Measurements from ENCODE around the gene APOBEC3B.
"Not testable (repeated sequence)": the region's sequence is repeated elsewhere in the genome, so short reads cannot be mapped to it uniquely, and the experiment has no call there.

APOBEC3B gene

DNA sequence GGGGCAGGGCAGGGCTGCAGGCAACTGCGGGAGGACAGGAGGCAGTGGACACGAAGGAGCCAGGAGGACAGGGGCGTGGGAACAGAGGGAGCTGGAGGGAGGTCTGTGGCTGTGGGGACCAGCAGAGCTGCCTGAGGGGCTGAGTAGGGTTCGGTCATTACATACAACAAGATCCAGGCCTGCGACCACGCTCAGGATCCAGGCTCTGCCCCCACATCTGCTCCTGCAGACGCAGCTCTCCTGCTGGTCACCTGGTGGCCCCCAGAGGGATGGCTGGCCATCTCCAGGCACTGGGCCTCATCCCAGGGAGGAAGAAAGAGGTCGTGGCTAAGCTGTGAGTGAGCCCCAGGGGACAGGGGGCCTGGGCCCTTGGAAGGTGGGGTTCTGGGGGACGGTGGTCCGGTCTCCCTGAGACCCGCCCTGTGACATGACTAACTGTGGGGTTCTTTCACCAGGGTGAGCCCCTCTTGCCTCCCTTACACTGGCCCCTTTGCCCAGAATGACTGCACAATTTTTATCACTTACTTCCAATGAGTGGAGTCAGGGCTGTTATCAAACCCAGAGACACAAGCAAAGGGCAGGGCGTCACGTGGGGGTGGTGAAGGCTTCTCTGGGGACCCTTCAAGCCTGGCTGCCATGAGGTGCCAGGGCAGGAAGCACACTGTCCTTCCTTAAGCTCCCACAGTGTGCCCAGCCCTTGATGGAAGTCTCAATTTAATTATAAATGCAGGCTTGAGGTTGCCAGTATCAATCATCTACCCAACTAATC lies 31.4 kb upstream of the APOBEC3B start:
- no peak for DNase-seq

DNA sequence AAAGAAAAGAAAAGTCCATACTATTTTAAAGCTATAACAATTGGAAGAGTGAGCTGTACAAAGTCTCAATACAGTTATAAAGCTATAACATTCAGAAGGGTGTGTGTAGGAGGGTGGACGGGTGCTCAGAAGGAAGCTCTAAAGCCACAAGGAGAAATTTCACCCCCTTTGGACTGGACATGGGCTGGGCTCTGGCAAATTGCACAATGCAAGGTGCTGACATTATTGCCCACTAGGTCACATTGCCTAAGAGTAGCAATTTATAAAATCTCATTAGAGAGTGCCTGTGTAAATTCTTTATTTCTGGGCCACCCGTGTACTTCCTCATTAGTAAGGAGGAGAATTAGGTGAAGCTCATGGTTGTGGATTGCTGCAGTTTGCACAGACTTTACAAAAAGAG lies 30.4 kb upstream of the APOBEC3B start:
- no peak for DNase-seq

DNA sequence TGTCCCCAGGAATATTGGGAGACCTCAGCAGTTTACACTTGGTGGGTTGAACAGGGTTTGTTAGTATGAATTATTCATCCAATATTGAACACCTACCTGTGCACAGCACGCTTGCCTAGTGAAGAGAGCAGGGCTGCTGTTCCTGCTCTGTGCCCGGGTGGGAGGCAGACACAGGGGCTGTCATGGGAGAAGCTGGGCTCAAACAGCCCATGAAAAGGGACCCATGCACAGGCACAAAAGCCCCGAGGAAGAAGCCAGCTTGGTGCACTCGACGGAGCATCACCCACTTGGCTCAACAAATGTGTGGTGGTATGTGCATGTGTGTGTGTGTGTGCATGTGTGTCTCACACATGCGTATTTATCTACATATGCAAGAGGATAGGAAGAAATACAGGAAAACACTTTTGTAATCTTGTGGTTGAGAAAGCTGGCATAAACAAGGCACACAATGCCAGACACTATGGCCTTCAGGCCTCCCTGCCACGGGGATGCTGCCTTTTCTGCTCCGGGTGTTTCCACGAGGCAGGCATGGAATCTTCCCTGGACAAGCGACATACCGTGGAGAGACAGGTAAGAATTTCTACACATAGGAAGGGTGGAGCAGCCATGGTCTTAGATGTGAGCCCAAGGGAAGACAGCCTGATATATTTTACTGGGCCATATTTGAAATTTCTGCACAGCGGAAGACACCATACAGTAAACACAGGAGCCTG lies 29.7 kb upstream of the APOBEC3B start:
- DNase-seq = no peak

DNA sequence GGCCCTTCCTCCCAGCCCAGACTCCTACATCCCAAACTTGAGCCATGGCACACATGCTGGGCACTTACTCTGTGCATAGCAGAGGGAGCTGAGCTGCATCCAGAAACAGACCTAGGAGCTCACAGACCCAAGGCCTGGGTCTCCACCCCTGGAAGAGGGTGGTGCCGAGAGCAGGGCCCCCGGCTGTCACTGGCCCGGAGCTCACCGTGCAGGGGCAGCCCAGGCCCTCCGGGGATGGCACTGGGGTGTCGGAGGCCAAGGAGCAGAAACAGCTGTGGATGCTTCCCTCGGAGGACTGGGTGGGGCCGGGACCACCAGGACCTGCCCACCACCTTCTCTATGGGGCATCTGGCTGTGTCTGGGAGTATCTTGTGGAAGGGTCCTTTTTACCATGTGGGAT lies 29.1 kb upstream of the APOBEC3B start:
- no peak for DNase-seq

DNA sequence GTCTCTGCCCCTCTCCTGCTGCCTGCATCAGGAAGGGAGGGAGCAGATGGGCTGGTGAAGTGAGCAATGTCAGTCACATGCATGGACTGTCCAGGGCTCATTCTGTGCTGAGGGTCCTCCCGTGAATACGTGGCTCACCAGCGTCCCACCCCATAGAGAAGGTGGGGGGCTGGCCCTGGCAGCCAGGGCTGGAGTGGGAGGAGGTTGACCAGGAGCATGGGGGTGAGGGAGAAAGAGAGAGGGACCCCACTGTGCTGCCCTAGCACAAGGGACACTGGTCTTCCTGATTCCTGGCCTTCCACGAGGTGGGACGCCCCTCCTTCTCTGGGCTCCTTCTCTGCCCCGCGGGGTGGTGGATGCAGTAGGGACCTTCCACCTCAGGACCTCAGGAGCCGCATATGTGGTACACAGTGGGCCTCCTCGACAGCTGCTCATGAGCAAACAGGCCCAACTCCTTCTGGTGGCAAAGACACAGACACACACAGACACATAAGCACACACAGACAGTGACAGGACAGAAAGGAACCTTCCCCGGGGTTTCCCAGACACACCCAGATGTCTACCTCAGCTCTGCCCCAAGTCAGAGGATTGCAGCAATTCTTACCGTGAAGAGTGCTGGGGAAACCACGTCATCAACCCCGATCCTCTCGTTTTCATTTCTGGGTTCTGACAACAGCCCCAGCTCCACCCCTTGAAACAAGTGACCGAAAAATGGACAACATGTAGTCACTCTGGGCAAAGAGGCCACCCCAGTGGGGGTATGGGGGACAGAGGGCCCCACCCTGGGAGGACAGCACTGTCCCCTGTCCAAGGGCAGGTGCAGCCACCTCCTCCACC lies 28.4 kb upstream of the APOBEC3B start:
- no peak for DNase-seq

DNA sequence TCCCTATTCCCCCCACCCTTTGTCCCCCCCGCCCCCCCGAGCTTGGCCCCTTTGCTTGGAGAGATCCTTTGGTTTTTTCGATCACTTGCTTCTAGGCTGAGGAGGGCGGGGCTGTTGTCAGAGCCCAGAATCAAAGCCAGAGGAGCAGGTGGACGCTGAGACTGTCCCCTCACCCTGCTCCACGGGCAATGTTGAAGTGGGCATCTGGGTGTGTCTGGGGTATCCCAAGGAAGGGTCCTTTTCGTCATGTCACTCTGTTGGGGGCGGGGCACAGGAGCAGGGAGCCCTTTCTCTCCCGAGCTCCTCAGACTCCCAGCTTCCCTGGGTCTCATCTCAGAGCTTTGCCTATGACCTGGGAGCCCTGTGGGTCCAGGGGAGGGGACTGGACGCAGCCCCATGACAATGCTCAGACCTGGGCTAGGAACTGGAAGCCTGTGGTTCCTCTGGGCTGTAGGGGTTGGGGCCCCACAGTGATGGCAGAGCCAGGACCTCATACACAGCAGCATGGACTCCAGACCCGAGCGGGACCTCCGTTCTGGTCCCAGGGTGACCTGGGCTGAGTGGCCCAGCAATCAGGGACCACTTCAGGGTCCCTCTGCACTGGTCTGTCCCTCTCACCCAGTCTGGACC lies 27.6 kb upstream of the APOBEC3B start:
- no peak for DNase-seq

DNA sequence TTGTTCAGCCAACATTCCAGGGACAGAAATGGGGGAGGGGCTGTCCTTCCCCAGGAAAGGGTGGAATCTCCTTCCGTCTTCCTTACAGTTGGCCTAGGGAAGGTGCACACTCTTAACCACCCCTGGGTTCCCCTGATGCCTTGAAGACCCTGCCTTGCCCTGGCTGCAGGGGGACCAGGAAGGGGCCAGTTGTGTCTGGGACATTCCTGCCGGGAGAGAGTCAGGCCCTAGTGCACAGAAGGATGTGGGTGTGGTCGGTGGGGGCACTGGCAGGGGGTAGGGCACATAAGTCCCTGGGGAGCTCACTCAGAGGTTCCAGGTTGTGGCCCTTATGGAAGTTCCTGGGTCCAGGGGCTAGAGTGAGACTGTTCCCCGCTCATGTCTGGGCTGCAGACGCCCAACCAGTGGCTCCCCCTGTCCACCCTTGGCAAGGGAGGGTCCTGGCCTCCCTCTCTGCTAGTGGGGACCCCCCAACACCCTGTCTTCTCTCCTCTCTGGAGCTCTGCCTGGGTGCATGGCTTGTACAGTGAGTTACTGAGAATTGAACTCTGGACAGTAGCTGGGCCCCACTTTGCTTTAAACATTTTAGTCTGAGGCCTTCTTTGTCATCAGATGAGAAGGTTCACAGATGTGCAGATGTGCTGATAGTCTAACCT lies 26.8 kb upstream of the APOBEC3B start:
- no peak for DNase-seq

DNA sequence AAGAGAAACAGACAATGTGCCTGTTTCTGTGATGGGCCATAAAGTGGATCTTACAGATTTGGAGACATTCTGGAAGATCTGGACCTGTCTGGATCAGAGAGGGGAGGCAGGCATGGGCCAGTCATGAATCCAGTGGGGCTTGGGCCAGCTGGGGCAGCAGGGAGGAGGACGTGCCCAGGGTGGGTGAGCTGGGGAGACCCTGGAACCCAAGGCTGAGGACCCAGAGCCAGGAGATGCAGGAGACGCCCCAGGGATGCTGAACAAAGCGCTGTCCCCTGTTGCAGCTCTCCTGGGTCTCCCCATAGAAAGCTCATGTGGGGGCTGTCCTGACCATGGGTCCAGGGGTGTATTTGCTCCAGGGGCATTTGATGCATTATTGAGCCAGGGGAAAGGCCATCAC lies 26.2 kb upstream of the APOBEC3B start:
- no peak for DNase-seq

DNA sequence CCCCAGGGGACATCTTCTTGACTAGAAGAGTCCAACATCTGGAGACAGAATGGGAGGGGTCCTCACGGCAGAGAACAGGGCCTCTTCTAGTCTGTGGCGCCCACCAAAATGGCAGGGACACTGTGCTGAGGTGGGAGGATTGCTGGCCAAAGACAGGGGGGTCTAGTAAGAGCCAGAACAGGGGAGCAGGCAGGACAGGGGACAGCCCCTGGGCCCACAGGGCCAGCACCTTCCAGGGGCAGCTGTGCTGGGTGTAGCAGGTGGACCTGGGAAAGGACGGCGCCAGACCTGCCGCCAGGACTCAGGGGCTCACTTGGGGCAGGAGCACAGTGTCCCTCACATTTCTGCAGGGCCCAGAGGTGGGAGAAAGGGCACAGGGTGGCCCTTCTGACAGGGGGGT lies 25.6 kb upstream of the APOBEC3B start:
- no peak for DNase-seq

DNA sequence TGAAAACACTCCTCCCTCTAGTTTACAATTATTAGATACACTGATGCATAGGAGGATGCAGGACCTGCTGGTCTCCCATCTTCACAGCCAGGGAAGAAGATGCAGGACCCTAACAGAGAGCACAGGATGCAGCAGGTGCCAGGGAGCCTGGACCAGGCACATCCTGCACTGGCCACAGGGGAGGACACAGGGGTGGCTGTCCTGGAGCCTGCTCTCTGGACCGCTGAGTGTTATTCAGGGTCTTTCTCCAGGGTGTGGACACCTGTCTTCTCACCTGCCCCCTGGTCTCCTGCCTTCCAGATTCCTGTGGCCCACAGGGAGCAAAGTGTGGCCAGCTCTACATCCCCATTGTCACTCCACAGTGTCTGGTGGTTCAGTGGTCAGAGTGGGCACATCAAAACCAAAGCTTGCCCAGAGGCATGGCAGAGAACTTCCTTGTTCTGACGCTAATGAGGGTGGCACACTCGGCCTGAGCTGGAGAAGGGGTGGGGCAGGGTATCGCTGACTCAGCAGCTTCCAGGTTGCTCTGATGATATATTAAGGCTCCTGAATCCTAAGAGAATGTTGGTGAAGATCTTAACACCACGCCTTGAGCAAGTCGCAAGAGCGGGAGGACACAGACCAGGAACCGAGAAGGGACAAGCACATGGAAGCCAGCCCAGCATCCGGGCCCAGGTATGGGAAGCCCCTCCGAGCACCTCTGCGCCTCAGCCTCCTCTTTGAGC lies 24.9 kb upstream of the APOBEC3B start, which contains the start of gene APOBEC3A:
Gene APOBEC3A (plus strand): TSS at position 564 of the 725 bp plus-strand sequence. CDS start 83 bp downstream, at position 647.
- DNase-seq = no peak

DNA sequence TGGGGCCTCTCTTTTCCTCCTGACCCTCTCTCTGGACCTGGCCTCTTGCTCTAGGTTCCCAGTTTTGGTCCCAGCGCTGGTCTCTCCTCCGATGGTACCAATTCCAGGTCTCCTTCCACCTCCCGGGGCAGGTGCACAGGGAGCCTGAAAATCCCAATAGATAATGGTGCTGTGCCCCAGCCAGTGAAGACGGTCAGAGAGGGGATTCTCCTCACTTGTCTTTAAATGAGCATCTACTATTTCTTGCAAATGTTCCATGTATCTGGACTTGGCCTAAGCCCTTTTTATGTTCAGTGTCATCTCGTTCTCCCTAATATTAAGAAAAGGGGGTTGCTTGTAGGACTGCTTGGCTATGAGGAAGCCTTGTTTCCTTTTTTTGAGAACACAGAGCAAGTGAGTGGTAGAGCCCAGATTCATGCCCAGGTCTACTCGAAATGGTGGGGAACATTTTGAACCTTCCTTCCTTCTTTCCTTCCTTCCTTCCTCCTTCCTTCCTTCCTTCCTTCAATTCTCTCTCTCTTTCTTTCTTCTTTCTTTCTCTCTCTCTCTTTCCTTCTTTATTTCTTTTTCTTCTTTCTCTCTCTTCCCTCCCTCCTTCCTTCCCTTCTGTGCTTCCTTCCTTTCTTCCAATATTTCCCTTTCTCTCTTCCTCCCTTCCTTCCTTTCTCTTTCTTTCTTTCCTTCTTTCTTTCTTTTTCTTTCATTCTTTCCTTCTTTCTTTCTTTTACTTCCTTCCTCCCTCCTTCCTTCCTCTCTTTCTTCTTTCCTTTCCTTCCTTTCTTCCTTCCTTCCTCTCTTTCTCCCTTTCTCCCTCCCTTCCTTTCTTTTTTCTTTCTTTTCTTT lies 24.1 kb upstream of the APOBEC3B start:
- no peak for DNase-seq

DNA sequence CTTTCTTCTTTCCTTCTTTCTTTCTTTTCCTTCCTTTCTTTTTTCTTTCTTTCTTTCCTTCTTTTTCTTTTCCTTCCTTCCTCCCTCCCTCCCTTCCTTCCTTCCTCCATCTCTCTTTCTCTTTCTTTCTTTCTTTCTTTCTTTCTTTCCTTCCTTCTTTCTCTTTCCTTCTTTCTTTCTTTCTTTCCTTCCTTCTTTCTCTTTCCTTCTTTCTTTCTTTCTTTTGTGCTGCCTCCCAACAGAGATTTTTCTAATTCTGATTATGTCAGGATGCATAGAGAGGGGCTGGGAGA lies 23.6 kb upstream of the APOBEC3B start:
- DNase-seq = not testable (repeated sequence)

DNA sequence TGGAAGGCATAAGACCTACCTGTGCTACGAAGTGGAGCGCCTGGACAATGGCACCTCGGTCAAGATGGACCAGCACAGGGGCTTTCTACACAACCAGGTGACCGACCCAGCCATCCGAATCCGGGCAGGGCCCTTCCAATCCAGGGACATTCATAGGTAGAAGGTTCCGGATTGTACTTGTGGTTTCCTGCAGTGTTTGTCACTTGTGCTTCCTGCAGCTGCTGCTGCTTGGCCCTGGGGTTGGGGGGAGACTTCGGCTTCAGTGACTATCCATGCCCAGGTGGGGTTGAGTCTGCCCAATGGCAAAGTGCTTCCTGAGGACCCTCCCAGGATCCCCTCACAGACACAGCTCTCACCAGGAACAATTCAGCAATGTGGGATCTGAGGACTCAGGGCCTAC lies 22.6 kb upstream of the APOBEC3B start:
- no peak for DNase-seq

DNA sequence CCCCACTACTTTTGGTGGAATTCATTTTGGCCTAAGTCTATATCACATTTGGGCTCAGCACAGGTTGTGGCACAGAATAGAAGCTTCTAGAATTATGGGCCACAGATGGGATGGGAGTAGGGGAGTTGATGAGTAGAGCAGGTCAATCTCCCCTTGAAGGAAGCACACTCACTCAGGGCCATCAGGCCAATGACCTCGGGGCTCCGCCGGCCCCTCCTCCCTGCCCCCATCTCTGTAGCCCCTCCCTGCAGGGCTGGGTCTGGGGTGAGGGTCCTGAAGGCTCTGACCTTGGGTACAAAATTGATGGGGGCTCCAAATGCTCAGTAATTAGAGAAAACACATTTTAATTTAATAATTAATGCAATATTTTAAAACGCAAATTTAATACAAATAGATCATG lies 21.5 kb upstream of the APOBEC3B start:
- DNase-seq = not testable (repeated sequence)

DNA sequence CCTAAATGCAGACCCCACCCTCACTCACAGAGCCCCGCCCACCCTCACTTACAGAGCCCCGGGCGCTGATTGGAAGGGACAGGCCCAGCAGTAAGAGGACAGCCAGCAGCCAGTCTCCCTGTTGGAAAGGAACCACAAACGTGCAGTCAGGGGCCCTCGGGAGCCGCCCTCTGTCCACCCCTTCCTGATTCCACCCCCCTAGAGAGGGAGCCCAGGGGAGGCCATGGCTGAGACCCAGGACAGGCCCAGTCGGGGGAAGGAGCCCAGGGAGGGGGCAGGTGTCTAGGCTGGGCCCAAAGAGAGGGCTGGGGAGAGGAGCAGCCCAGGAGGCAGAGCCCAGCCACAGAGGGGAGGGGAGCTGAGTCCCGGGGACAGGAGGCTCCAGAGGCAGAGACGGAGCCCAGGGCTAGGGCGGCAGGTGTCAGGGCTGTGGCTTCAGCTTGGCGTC lies 18.8 kb upstream of the APOBEC3B start:
- not testable (repeated sequence) for DNase-seq

DNA sequence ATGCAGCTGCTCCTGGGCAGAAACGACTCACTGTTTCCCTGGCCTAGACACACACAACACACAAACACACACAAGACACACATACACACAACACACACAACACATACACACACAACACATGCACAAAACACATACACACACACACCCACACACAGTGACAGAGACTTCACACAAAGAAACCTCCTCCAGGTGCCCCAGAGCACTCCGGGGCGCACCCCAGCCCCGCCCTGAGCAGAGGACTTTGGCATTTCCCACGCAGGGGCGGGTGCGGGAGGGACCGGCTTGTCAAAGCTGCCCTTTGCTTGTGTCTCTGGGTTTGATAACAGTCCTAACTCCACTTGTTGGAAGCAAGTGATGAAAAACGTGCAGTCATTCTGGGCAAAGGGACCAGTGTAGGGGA lies 18.3 kb upstream of the APOBEC3B start:
- DNase-seq = no peak

DNA sequence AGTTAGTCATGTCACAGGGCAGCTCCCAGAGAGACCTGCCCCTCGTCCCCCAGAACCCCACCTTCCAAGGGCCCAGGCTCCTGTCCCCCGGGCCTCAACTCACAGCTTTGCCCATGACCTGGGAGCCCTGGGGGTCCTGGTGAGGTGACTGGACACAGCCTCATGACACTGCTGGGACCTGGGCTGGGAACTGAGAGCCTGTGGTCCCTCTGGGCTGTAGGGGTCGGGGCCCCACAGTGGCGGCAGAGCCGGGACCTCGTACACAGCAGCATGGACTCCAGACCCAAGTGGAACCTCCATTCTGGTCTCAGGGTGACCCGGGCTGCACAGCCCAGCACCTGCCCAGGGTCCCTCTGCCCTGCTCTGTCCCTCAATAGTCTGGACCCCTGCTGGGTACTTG lies 17.8 kb upstream of the APOBEC3B start:
- no peak for DNase-seq

DNA sequence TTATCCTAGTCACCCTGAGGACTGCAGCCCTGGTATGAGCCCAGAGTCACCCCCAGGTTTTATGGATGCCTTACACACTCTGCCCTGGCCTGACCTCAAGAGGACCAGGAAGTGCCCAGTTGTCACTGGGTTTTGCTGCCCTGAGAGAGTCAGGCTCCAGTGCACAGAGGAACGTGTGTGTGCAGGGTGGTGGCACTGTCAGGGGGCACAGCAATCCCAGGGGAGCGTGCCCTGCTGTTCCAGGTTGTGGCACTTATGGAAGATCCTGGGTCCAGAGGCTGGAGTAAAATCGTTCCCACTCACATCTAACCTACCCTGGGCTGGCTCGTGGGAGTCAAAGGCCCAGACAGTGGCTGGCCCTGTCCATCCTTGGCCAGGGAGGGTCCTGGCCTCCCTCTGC lies 17.2 kb upstream of the APOBEC3B start:
- no peak for DNase-seq

DNA sequence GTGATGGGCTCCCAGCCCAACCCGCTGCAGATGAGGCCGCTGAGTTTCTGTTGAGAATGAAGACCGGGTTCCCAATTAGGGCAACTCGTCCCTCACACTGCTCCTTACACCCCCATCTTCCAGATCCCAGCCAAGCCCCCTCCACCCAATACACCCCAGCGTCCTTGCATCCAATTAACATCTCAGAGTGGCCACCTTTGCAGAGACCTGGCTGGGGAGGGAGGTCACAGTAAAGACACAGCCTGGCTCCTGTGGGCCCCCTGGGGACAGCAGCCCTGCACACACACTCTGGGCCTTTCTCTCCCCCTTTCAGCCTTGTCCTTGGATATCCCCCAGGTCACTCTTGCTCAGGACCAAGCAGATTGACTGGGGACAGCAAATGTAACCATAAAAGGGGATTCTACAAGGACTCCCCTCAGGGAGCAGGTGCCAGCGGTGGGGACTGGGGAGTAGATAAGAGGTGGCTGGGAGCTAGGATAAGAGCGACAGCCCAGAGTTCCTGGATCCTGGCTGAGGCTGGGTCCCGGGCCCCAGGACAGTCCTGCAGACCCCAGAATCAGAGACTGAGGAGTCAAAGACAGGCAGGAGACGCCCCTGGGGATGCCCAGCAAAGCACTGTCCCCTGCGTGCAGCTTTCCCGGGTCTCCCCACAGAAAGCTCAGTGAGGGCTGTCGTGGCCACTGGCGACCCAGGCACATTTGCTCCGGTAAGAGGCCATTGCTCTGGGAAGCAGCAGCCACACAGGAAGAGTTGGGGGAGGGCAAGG lies 16.4 kb upstream of the APOBEC3B start:
- DNase-seq = no peak

All from hypothalamus (tissue), 51 donors.